Thyroid gland (tissue), 4 donors: ENCODE data around the gene PHTF1. TPM values are rescaled to one million over a fixed set of nuclear protein-coding genes. Genes with fewer than 3 reads are reported as not detected.

ENCODE experiments used
- DNase-seq, 2 donors: peaks; one replicate each; pipeline ENCODE4 v3.0.0-alpha.2; 2019
- H3K27ac ChIP-seq, 3 donors: fragments of 200-600 bp; sonication (generic); 1 replicate in 2 of 3; 2 replicates in 1 of 3; pipeline ENCODE4 v1.5.1; 2016 to 2019; ENCODE audit warnings: mild to moderate bottlenecking in 1 of 3, moderate library complexity in 1 of 3
- H3K27me3 ChIP-seq: fragments of 200-600 bp; sonication (generic); one replicate; pipeline ENCODE4 v1.5.1; 2019
- H3K36me3 ChIP-seq, 2 donors: fragments of 200-600 bp; sonication (generic); one replicate each; pipeline ENCODE4 v1.5.1; 2016 to 2019
- H3K4me1 ChIP-seq, 2 donors: fragments of 200-600 bp; sonication (generic); one replicate each; pipeline ENCODE4 v1.5.1; 2017 to 2019
- H3K4me3 ChIP-seq, 3 donors: fragments of 200-600 bp; sonication (generic); replicated peaks in 1 of 3; 1 replicate in 2 of 3; 2 replicates in 1 of 3; pipeline ENCODE4 v1.5.1; 2016; ENCODE audit warnings: mild to moderate bottlenecking in 1 of 3
- H3K9me3 ChIP-seq: fragments of 200-600 bp; sonication (generic); one replicate; pipeline ENCODE4 v1.5.1; 2017
- POLR2A ChIP-seq, 2 donors: fragments of 450-650 bp; IDR thresholded peaks; one replicate each; pipeline ENCODE4 v1.6.1; 2017; ENCODE audit warnings: antibody characterized with exemption in 2 of 2, mild to moderate bottlenecking in 2 of 2, moderate library complexity in 1 of 2
- WGBS, 2 donors: methylation state at CpG; one replicate each; pipeline ENCODE4 v1.1.5; 2017; 5-methylcytosine and 5-hydroxymethylcytosine counted together
- intact Hi-C: fragments of 100-400 bp; cut with DNase I; formaldehyde crosslinking; loops from one replicate; pipeline ENCODE4 v1.15.1; 2023
- total RNA-seq, 4 donors: library from RNA; depleted of rRNA; stranded (reverse); fragments of >200 nt; gene quantifications; one replicate each; pipeline ENCODE4 v1.2.3, GENCODE V29; 2016
- TF ChIP-seq, protein P1 (sequence below), 6 experiments: fragments of 200-600 bp in 3 of 6; fragments of 450-650 bp in 3 of 6; sonication (generic) in 3 of 6; IDR thresholded peaks; one replicate each; pipeline ENCODE4 v1.5.1; 2016 to 2019; ENCODE audit warnings: antibody characterized with exemption in 6 of 6, mild to moderate bottlenecking in 2 of 6, inconsistent platforms in 1 of 6, moderate library complexity in 1 of 6

Gene PHTF1
- total RNA-seq, 4 donors from 2014 or later, result 14.4 to 25.4 (median 20.9) TPM

DNA sequence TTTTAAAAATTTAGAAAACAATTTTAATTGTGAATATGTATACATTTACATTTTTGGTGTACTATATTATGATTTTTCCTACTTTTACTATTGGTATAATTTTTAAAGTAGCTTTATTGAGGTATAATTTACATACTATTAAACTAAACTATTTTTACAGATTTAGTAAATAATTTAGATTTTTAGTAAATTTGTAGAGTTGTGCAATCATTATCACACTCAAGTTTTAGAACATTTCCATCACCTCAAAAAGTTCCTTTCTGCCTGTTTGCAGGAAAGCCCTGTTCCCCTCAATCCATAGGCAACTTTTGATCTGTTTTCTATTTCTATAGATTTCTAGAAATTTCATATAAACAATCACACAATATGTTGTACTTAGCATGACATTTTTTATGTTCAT is 8.2 kb downstream of the PHTF1 start:
- TF ChIP-seq, protein P1, sequence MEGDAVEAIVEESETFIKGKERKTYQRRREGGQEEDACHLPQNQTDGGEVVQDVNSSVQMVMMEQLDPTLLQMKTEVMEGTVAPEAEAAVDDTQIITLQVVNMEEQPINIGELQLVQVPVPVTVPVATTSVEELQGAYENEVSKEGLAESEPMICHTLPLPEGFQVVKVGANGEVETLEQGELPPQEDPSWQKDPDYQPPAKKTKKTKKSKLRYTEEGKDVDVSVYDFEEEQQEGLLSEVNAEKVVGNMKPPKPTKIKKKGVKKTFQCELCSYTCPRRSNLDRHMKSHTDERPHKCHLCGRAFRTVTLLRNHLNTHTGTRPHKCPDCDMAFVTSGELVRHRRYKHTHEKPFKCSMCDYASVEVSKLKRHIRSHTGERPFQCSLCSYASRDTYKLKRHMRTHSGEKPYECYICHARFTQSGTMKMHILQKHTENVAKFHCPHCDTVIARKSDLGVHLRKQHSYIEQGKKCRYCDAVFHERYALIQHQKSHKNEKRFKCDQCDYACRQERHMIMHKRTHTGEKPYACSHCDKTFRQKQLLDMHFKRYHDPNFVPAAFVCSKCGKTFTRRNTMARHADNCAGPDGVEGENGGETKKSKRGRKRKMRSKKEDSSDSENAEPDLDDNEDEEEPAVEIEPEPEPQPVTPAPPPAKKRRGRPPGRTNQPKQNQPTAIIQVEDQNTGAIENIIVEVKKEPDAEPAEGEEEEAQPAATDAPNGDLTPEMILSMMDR (IDR thresholded peaks at IDR 0.05), result no peak
- TF ChIP-seq POLR2A (IDR thresholded peaks at IDR 0.05), result no peak
- H3K36me3 ChIP-seq, result peaks cover 0 to 12% of the 10 kb centered on the region in 2 donors

DNA sequence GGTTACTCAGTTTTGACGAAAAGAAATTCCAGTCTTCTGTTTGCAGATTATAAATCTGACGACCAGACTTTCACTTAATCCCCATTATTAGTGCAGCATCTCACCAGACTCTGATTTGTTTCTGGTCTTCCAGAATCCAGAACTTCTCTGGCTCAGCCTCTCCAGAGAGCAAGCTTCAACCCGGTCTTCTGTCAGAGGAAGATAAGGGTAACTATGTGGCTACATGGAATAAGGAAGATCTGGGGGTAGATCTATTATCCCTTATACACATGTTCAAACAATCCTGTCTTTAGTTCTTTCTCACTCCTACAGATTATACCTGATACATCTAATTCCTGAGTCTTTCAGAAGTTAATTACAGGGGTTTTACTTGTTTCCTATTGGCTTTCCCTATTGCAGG is 9.9 kb downstream of the PHTF1 start:
- Histone ChIP-seq H3K36me3 (peaks cover 0 to 12% of the 10 kb centered on the region in 2 donors), H3K4me3 (no peak overlapping the region), H3K27me3 (no peaks in the 10 kb centered on the region), H3K27ac (no peak overlapping the region), H3K9me3 (no peaks in the 10 kb centered on the region), H3K4me1 (no peaks in the 10 kb centered on the region)
- TF ChIP-seq, protein P1 (IDR thresholded peaks at IDR 0.05), result no peak
- TF ChIP-seq POLR2A (IDR thresholded peaks at IDR 0.05), result no peak
- intact Hi-C loops, result no loop called here
- 88 to 95% methylated on average over 3 of the region's 3 CpGs for WGBS, 2 donors
- no peak for DNase-seq

More for the DNA sequence above, 8.2 kb downstream of the PHTF1 start:
- H3K4me1 ChIP-seq, result no peaks in the 10 kb centered on the region
- H3K27ac ChIP-seq, result no peak overlapping the region
- H3K4me3 ChIP-seq, result no peak overlapping the region
- H3K27me3 ChIP-seq, result no peaks in the 10 kb centered on the region
- intact Hi-C loops, result no loop called here
- H3K9me3 ChIP-seq, result no peaks in the 10 kb centered on the region
- no peak for DNase-seq

DNA sequence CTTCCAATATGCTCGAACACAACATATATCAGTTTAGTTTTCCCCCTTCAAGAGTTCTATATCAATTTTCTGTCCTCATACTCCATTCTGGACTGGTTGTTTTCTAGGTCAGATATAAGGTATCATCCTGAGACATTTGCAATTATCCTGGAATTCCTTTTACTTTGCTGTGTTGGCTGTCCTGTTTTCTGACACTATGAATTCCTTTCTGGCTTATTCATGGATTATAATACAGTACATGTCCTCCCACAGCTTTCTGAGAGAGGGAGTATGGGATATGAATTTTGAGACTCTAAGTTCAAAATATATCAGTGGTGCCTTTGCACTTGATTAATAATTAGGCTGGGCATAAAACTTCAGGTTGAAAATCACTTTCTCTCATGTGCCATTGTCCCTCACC is 11.9 kb downstream of the PHTF1 start:
- Histone ChIP-seq H3K27me3 (no peaks in the 10 kb centered on the region), H3K4me3 (no peak overlapping the region), H3K9me3 (no peaks in the 10 kb centered on the region), H3K27ac (no peak overlapping the region), H3K36me3 (peaks cover 0 to 4% of the 10 kb centered on the region in 2 donors), H3K4me1 (no peaks in the 10 kb centered on the region)
- DNase-seq, result no peak
- TF ChIP-seq POLR2A (IDR thresholded peaks at IDR 0.05), result no peak
- TF ChIP-seq, protein P1 (IDR thresholded peaks at IDR 0.05), result no peak
- 90 to 92% methylated on average over 1 of the region's 1 CpG for WGBS, 2 donors
- intact Hi-C loops, result no loop called here

DNA sequence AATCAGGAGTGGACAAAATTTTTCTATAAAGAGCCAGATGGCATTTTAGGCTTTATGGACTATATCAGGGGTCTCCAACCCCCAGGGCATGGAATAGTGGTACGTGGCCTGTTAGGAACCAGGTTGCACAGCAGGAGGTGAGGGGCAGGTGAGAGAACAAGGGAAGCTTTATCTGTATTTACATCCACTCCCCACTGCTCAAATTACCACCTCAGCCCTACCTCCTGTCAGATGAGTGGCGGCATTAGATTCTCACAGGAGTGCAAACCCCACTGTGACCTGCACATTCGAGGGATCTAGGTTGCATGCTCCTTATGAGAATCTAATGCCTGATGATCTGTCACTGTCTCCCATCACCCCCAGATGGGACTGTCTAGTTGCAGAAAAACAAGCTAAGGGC is 13.9 kb downstream of the PHTF1 start:
- Histone ChIP-seq H3K4me3 (no peak overlapping the region), H3K36me3 (peaks cover 0 to 4% of the 10 kb centered on the region in 2 donors), H3K4me1 (no peaks in the 10 kb centered on the region), H3K27ac (no peak overlapping the region), H3K9me3 (no peaks in the 10 kb centered on the region), H3K27me3 (no peaks in the 10 kb centered on the region)
- TF ChIP-seq, protein P1 (IDR thresholded peaks at IDR 0.05), result no peak
- no peak for TF ChIP-seq POLR2A (IDR thresholded peaks at IDR 0.05)
- DNase-seq, result no peak
- intact Hi-C loops, result no loop called here
- 78 to 80% methylated on average over 3 of the region's 3 CpGs for WGBS, 2 donors

DNA sequence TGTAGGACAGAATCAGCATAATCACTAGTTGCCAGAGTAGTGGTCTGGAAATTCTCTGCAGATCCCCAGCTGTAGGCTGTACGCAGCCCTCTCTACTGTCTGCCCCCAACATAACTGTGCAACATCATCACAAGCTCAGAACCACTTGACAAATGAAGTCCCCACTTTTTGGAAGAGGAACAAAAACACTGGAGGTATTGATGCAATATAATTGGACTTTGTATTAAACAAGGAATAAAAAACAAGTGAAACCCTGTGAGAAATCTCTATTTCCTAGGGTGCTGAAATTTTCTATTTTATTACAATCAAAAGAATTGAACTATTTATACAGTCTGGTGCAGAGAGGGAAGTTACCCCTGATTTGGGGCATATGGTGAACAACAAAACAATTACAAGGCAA is 15.2 kb downstream of the PHTF1 start:
- Histone ChIP-seq H3K27ac (no peak overlapping the region), H3K36me3 (peaks cover 0 to under 1% of the 10 kb centered on the region in 2 donors), H3K4me1 (no peaks in the 10 kb centered on the region), H3K4me3 (no peak overlapping the region), H3K9me3 (no peaks in the 10 kb centered on the region), H3K27me3 (no peaks in the 10 kb centered on the region)
- WGBS, 2 donors, result 100% methylated on average over 1 of the region's 1 CpG
- TF ChIP-seq, protein P1 (IDR thresholded peaks at IDR 0.05), result no peak
- no peak for TF ChIP-seq POLR2A (IDR thresholded peaks at IDR 0.05)
- intact Hi-C loops, result no loop called here
- DNase-seq, result no peak
